Stimulated activated CD8-positive, alpha-beta memory T cell treated with anti-CD3 and anti-CD28 coated beads, Interleukin-12 subunit alpha, Interleukin-12 subunit beta, amount 100 ng/mL, for 24 hours (primary cell): Measurements from ENCODE around the gene C20orf96.

ENCODE experiments used
- DNase-seq: peaks from one replicate; pipeline ENCODE4 v3.0.0-alpha.2; 2020; ENCODE audit errors: extremely low read depth

Gene C20orf96

DNA sequence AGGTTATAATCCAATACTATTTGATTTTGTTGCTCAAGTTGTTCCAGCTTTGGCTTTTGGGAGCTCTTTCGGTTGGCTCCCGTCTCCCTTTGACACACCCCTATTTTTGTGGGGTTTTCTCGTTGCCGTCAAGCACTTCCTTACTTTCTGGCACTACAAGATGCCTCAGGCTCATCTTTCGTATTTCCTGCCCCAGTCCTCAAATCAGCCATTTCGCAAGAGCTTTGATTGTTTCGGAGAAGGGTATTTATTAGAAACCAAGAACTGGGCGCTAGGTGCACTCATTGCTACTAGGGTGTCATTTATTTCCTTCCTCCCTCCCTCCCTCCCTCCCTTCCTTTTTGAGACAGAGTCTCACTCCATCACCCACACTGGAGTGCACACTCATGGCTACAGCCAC lies 21.5 kb upstream of the C20orf96 start:
- DNase-seq, result no peak

- no peak for DNase-seq
These were observed 21.1 kb upstream of the C20orf96 start for GRCh38 chr20:311609-312008.

GRCh38 chr20:310645-311044 lies 20.1 kb upstream of the C20orf96 start:
- no peak for DNase-seq

DNA sequence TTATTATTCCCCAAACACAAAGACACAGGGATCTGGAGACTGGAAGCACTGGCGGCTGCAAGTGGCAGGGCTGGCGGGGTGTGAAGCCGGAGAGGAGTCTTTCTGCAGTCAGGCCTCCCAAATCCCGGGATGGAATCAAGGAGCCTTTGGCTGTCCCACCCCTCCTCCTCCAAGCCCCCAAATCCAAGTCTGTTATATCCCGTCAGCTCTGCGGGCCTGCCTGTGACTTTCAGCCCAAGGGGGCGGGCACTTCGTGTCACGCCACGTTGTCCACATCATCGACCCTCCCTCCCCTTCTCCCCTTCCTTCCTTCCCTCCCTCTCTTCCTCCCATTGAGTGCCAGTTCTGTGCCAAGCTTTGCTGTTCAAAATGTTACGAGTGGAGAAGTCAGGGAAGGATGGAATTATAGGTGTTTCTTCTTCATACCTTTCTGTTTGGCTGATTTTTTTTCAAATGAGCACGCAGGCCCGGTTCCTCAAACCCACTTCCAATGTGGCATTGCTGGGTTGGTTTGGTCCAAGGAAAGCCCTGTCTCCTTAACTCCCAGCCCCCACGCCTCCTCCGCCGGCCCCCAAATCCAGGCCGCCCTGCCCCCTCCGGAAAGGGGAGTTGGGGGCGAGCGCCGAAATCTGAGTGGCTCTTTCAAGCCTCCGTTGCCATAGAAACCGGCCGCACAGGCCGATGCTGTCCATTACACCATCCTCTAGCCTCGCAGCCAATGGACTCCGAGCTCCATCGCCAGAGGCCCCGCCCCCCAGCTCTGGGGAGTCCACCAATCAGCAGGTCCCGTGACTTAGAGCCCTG lies 19.5 kb upstream of the C20orf96 start:
- peak; percentile 63 for DNase-seq

DNA sequence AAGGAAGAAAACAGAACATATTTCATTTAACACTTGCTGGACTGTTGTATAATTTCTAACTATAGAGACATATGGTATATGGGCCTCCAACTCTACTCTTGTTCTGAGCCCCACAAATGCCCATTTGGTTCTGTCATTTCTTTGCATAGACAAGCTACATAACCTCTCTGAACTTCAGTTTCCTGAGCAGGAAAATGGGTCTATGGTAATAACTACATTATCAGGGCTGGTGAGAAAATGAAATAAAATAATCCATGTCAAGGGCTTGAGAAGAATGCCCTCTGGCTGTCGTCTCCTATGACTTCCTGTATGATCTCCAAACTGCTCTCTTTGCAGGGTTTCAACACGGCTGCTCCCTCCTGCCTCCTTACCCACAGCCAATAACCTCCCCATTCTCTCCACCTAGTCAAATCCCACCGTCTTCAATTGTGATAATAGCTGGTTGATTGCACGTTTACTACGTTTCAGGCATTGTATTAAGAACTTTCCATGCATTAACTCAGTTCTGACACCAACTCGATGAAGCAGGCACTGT lies 18.8 kb upstream of the C20orf96 start:
- DNase-seq, result no peak

- DNase-seq, result no peak
These were observed 18.0 kb upstream of the C20orf96 start for GRCh38 chr20:308427-309038.

DNA sequence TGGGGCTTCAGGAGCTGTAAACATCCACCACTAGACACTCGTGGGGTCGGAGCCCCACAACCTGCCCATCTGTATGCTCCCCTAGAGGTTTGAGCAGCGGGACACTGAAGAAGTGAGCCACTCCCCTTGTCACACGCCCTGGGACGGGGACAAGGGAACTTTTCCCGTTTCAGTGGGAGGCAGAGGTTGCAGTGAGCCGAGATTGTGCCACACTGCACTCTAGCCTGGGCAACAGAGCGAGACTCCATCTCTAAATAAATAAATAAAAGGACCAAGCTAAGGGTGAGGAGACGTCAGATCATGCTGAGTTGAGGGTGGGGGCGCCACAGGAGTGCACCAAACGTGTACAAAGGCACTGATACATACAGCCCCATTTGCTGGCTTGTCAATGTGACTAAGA lies 15.2 kb upstream of the C20orf96 start:
- DNase-seq, result no peak

GRCh38 chr20:301886-302848 lies 11.6 kb upstream of the C20orf96 start:
- DNase-seq, result no peak

DNA sequence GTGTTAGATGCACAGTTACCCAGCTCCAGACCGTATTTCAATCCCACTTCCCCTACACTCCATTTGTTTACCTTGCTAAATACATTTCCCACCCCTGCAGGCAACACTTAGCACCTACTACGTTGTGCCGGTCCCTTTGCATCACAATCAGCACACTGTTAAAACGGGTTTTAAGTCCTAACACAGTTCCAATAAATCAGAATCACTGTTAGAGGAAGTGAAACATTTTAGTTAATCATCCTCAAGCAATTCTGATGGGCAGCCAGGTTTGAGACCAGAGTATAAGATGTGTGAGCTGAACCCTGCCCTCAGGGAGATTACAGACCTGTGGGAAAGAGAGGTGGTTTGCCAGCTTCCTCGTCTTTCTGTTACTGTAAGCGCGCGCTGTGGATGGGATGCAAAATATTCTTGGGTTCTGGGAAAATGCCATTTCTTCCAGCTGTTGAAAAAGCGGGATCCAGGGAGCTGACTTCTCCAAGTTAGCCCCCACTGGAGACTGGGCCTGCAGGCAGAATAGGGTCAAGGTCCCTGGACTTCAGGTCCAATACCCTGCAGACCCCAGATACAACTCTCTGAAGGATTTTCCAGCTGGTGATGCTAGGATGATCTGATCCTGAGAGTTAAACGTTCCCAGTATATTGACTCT lies 9.9 kb upstream of the C20orf96 start:
- no peak for DNase-seq

- no peak for DNase-seq
These were observed 8.3 kb upstream of the C20orf96 start for GRCh38 chr20:298776-299391.

DNA sequence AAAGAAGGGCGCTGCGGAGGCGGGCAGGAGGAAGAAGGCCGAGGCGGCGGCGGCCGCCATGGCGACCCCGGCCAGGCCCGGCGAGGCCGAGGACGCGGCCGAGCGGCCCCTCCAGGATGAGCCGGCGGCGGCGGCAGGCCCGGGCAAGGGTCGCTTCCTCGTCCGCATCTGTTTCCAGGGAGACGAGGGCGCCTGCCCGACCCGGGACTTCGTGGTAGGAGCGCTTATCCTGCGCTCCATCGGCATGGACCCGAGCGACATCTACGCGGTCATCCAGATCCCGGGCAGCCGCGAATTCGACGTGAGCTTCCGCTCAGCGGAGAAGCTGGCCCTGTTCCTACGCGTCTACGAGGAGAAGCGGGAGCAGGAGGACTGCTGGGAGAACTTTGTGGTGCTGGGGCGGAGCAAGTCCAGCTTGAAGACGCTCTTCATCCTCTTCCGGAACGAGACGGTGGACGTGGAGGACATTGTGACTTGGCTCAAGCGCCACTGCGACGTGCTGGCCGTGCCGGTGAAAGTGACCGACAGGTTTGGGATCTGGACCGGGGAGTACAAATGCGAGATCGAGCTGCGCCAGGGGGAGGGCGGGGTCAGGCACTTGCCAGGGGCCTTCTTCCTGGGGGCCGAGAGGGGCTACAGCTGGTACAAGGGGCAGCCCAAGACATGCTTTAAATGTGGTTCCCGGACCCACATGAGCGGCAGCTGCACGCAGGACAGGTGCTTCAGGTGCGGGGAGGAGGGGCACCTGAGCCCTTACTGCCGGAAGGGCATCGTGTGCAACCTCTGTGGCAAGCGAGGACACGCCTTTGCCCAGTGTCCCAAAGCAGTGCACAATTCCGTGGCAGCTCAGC lies 7.6 kb upstream of the C20orf96 start:
- no peak for DNase-seq

- DNase-seq, result peak; percentile 63
These were observed 6.8 kb upstream of the C20orf96 start, which contains the start of gene ZCCHC3 for GRCh38 chr20:297098-297924. Gene ZCCHC3, plus strand, starts transcription at chr20:297570. Its CDS starts 17 bp downstream, at chr20:297587.

DNA sequence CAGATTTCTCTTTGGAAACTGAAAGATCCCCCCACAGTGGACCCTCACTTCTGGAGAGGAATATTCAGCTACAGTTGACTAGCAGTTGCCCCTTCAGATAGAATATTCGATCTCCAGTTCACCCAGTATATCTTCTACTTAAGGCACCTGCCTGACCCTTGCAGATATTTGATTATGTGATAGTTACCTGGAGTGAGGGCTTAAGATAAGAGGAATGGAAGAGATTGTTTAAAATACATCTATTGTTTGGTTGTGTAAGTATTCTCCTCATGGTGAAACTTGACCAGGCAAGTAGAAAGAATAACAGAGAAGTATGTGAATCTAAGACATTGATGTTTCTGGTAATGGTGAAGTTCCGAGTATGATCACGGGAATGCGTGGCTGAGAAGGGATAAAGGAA lies 5.3 kb upstream of the C20orf96 start:
- DNase-seq, result no peak

DNA sequence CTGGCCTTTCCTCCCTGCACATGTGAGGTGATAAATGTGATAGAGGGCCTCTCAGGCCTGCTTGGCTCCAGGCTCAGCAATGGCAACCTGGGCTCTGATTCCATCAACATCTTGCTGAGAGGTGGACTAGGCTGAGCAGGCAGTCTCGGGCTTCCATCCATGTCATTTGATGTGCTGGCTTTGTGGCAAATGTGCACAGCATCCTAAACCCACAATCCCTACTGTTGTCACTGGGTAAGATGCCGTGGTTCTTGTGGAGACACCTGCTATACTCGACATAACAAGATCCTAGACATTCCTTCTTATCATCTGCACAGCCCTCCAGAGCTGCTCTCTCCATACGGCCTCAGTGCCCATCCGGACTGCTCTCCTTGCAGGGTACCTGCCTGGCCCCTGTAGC lies 4.1 kb upstream of the C20orf96 start:
- no peak for DNase-seq

GRCh38 chr20:289693-290083 lies 862 bp downstream of the C20orf96 start:
- no peak for DNase-seq

DNA sequence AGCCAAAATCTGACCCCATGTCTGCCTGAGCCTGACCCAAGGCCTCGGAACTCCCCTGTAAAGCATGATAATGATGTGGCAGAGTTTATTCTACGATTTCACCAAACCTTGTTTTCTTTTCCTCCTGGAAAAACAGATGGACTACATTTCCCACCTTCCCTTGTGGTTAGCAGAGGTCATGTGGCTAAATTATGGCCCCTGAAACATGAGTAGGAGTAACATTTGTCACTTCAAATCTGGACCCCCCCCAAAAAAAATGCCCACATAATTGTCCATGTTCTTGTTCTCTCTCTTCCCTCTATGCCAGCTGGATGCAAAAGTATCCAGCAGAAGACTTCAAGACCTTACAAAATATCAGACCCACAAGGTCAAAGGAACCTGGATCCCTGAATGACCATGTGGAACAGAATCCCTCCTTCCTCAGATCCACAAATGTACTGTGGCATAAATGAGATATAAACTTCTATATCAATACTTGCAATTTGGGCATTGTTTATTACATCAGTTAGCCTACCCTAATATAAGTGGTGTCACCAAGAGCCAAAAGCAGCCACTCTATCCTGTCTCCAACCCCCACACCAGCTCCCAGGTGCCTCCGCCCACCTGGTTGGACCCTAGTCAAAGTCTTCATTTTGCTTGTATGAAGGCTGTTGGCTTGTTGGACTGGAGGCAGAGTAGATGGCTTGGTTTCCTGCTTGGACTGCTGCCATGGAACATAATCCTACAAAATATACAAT lies 1.4 kb downstream of the C20orf96 start:
- DNase-seq, result no peak

DNA sequence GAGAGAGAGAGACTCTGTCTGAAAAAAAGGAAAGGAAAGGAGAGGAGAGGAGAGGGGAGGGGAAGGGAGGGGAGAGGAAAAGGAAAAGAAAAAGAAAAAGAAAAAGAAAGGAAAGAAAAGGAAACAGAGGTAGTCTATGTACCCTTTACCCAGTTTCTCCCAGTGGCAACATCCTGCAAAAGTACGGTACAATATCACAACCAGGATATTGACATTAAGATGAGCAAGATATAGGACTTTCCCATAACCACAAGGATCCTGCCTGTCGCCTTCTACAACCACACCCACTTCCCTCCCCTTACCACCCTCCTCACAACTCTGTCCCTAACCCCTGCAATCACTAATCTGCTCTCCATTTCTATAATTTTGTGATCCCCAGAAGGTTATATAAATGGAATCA lies 4.0 kb downstream of the C20orf96 start:
- no peak for DNase-seq

GRCh38 chr20:284172-284571 lies 6.4 kb downstream of the C20orf96 start:
- no peak for DNase-seq
